ENCODE results near the gene DUSP15.
"Not testable (repeated sequence)": the region's sequence is repeated elsewhere in the genome, so short reads cannot be mapped to it uniquely, and the experiment has no call there.

DUSP15 gene

GRCh38 chr20:31837896-31838397, 32.4 kb downstream of the DUSP15 start:
- no peak for FAIRE-seq

- FAIRE-seq: no peak
Observed at GRCh38 chr20:31836853-31837608, 33.3 kb downstream of the DUSP15 start.

- FAIRE-seq: no peak
Observed at GRCh38 chr20:31835977-31836852, 34.1 kb downstream of the DUSP15 start.

GRCh38 chr20:31835554-31835953, 34.8 kb downstream of the DUSP15 start:
- no peak for FAIRE-seq

GRCh38 chr20:31833931-31834521, 36.3 kb downstream of the DUSP15 start:
- no peak for FAIRE-seq

- no peak for FAIRE-seq
Observed at GRCh38 chr20:31833130-31833930, 37.0 kb downstream of the DUSP15 start.

- FAIRE-seq: no peak
Observed at GRCh38 chr20:31831771-31832306, 38.5 kb downstream of the DUSP15 start.

GRCh38 chr20:31831211-31831610, 39.1 kb downstream of the DUSP15 start:
- no peak for FAIRE-seq

GRCh38 chr20:31830406-31830981, 39.8 kb downstream of the DUSP15 start:
- no peak for FAIRE-seq

- no peak for FAIRE-seq
Observed at GRCh38 chr20:31829731-31830130, 40.6 kb downstream of the DUSP15 start.

GRCh38 chr20:31828016-31828415, 42.3 kb downstream of the DUSP15 start:
- FAIRE-seq: not testable (repeated sequence)

GRCh38 chr20:31827059-31827458, 43.3 kb downstream of the DUSP15 start:
- FAIRE-seq: no peak

- no peak for FAIRE-seq
Observed at GRCh38 chr20:31826074-31826473, 44.3 kb downstream of the DUSP15 start.

GRCh38 chr20:31824554-31825313, 45.6 kb downstream of the DUSP15 start:
- no peak for FAIRE-seq

GRCh38 chr20:31824125-31824485, 46.2 kb downstream of the DUSP15 start:
- FAIRE-seq: no peak

GRCh38 chr20:31823360-31824124, 46.8 kb downstream of the DUSP15 start:
- FAIRE-seq: no peak

- peak; percentile 39 for FAIRE-seq
Observed at GRCh38 chr20:31822421-31823330, 47.7 kb downstream of the DUSP15 start.

- FAIRE-seq: no peak
Observed at GRCh38 chr20:31821427-31821826, 48.9 kb downstream of the DUSP15 start.

GRCh38 chr20:31820228-31820627, 50.1 kb downstream of the DUSP15 start:
- FAIRE-seq: no peak

Data from G401.6 (cell line).